GM12872 (cell line): Measurements from ENCODE around the gene TMEM176B.

ENCODE experiments used
- TF ChIP-seq, protein P1 (sequence below): IDR thresholded peaks from 3 replicates; pipeline ENCODE4 v1.5.1; 2011; ENCODE audit warnings: low read depth, mild to moderate bottlenecking, low read length, moderate library complexity; ENCODE audit not compliant: insufficient read depth

The TMEM176B gene

GRCh38 chr7:150799741-150800580, at the start of gene TMEM176B:
Gene TMEM176B (minus strand): TSS chr7:150800364. CDS start chr7:150796569, 3,795 bp downstream.
- TF ChIP-seq, protein P1, sequence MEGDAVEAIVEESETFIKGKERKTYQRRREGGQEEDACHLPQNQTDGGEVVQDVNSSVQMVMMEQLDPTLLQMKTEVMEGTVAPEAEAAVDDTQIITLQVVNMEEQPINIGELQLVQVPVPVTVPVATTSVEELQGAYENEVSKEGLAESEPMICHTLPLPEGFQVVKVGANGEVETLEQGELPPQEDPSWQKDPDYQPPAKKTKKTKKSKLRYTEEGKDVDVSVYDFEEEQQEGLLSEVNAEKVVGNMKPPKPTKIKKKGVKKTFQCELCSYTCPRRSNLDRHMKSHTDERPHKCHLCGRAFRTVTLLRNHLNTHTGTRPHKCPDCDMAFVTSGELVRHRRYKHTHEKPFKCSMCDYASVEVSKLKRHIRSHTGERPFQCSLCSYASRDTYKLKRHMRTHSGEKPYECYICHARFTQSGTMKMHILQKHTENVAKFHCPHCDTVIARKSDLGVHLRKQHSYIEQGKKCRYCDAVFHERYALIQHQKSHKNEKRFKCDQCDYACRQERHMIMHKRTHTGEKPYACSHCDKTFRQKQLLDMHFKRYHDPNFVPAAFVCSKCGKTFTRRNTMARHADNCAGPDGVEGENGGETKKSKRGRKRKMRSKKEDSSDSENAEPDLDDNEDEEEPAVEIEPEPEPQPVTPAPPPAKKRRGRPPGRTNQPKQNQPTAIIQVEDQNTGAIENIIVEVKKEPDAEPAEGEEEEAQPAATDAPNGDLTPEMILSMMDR: no peak

- TF ChIP-seq, protein P1: no peak
Observed at GRCh38 chr7:150849204-150849775, 49.1 kb upstream of the TMEM176B start.

GRCh38 chr7:150848561-150849115, 48.5 kb upstream of the TMEM176B start:
- TF ChIP-seq, protein P1: no peak

DNA sequence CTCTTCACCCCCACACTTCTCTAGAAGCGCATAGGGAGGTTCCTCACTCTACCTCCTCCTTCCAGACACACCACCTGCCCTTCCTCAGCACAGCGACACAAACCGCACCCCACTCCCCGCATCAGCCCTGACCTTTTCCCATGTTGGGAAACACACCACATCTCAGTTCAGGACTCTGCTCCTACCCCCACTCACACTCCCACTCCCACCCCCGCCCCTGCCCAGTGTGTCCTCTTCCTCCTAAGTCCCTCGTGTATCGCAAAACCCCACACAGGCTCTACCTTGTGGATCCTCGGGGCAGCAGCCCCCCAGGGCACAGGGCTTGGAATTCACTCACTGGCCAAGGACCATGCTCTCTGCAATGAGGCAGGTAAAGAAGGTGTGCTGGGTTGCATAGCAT, 47.9 kb upstream of the TMEM176B start:
- TF ChIP-seq, protein P1: no peak

DNA sequence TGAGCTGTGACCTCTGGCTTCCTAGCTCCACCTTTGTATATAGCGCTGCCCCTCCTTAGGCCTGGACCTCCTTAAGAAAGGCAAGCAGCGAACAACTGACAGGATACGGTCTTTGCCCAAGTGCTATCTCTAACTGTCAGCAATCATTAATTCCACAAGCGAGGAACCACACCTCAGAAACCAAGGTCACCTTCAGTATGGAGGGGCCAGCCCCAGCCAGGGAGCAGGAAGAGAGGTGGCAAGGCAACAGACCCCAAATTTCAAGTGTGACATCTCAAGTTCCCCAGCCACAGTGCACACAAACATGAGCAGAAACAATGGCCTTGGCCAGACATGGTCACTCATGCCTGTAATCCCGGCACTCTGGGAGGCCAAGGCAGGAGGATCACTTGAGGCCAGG, 47.4 kb upstream of the TMEM176B start:
- TF ChIP-seq, protein P1: no peak

DNA sequence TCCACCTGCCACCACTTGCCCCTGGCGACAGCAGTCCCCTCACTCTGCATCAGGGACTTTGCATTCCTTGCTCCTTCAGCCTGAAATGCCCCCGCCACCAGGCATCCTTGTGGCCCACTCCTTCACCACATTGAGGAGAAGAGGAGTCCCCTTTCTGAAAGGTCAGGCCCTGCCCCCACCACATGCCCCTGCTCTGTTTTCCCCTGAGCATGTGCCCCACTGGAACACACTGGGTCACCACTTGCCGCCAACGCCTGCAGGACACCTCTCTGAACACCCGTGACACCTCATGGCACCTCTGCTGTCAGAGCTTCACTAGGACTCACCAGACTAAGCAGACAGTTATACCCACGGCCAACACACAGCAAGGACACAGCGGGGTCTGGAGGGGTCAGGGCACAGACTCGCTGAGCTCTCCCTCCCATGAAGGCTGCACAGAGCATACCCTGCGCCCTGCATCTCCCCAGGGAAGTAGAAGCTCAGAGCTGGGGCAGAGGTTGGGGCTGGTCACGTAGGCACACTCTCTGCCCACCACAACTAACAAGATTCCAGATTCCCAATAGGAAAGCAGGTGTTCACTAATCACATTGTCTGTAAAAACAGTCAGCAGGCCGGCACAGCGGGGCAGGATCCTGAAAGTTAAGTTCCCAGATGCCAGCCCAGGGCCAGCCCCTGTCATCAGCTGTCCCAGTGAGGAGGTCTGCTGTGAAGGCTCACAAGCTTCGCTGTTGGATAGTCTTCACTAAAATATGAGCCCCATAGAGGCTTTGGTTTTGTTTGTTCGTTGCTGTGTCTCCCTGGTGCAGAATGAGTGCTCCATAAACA, 46.3 kb upstream of the TMEM176B start:
- TF ChIP-seq, protein P1: no peak

DNA sequence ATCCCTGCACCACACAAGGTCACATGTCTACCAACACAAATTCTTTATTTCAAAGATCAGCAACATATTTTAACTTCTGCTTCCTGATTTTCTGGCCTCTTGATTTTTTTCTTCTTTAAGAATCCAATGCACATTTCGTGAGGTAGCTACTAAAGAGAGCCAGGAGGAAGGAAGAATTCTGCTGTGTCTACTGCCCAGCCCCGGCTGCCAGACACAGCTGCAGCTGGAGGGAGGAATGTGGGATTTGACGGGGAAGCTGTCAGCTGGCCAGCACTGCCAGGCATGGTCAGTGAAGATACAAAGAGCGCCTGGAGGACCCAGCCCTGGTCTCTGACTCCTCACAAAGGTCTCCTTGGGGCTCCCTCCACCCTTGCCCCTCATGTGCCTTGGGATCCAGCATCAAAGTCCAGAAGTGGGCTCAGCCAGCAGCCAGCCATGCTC, 45.3 kb upstream of the TMEM176B start:
- TF ChIP-seq, protein P1: no peak
